Activated CD4-positive, CD25-positive, alpha-beta regulatory T cell treated with anti-CD3 and anti-CD28 coated beads, Interleukin-2, amount 50 U/mL, for 24 hours (primary cell): ENCODE measurements around the gene LRIG1.

Experiments used
- ATAC-seq, 2 donors: fragments of 150-1000 bp; cut with Tn5 transposase; one replicate each; pipeline ENCODE4 v1.10.0; 2021; ENCODE audit warnings: mild to moderate bottlenecking in 1 of 2, moderate library complexity in 1 of 2

Gene LRIG1

DNA sequence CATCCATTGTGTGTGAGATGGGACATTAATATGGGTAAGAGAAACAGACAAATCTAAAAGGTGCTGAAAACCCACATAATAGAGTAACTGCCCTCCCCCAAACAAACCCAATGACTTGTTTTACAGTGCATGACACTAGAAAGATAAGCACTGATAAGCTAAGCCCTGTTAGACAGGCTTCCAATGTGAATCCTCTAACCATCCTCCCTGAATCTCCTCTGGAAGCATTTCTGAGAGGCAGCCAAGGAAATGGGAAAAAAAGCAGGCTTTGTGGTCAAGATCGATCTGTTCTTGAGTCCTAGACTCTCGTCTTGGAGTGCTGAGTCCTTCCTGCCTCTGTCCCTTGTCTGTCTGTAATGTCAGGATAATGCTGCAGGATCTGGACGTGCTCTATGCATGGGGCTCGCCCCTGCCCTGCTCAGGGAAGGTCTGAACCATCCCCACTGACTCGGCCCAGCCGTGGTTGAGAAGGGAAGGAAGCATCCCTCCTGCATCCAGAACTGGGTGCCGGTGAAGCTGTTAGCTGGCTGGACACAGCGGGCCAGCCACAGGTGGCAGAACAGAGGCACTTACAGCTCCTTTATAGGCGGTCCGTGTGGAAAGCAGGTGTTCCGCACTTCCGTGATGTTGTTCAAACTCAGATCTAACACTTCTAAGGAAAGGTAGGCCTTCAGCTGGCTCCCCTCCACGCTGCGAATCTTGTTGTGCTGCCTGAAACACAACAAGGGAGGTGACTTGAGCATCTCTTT is 84.1 kb downstream of the LRIG1 start:
- no peak for ATAC-seq

DNA sequence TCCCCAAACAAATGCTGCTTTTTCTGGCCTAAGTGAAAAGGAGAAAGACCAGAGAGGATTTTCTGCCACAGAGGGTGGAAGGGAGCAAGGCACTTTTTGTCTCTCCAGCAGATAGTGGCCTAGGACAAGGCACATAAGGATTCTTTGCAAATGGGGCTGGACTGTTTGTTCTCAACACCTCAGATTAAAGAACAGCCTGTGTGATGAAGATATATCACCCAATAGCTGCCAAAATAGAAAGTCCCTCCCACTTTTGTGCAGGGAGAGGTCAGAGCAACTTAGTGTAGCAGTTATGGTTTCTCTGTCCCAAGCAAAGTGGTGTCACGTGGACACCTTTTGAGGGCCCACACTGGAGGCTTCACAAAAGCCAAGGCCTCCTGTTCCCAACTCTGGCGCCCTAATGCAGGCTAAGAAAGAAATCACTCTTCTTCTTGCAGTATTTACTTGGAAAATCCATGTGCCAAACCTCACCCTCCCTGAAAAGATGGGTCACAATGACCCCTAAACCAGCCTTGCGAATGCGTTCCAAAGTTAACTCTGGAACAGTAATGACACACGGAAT is 84.9 kb downstream of the LRIG1 start:
- ATAC-seq, result no peak

DNA sequence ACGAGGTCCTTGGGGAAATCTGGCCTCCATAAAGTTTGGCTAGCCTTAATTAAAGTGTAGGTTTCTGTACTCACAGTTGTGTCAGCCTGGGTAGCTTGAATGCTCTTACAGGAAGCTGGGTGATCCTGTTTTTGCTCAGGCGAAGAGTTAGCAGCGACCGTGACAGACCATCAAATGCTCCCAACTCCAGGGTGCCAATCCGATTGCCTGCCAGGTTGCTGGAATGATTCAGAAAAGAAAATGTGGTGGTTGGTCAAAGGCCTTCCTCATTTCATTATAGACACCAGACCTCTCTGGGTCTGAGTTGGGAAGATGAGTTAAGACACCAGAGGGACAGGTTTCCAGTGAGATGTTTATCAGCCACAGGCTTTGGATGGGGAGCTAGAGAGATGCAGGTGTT is 86.0 kb downstream of the LRIG1 start:
- no peak for ATAC-seq

DNA sequence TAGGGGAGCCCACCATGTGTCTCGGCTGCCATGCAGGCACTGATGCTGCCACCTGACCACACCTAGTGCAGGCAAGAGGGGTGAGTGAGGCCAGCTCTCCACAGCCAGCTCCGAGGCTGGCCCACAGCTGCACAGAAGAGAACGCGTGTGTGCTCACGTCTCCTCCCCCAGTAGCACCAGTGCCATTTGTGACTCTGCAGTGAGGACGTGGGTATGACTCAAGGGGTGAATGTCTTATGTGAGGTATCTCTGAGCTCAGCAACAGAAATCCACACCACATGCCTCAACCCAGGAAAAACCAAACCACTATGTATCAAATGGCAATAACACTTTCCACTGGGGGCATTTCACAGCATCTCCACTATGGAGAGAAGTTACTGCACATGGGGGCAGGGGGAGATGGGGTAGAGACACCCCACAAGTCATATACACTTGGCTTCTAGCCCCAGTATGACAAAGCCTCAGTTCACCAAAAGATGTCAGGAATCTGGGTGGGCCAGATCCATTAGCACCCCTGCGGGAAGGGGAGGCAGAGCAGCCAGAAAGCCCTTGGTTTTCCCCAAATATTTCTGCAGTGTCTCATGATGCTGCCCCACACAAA is 87.6 kb downstream of the LRIG1 start:
- ATAC-seq, result peak in 1 of 2 donors; percentile 41

DNA sequence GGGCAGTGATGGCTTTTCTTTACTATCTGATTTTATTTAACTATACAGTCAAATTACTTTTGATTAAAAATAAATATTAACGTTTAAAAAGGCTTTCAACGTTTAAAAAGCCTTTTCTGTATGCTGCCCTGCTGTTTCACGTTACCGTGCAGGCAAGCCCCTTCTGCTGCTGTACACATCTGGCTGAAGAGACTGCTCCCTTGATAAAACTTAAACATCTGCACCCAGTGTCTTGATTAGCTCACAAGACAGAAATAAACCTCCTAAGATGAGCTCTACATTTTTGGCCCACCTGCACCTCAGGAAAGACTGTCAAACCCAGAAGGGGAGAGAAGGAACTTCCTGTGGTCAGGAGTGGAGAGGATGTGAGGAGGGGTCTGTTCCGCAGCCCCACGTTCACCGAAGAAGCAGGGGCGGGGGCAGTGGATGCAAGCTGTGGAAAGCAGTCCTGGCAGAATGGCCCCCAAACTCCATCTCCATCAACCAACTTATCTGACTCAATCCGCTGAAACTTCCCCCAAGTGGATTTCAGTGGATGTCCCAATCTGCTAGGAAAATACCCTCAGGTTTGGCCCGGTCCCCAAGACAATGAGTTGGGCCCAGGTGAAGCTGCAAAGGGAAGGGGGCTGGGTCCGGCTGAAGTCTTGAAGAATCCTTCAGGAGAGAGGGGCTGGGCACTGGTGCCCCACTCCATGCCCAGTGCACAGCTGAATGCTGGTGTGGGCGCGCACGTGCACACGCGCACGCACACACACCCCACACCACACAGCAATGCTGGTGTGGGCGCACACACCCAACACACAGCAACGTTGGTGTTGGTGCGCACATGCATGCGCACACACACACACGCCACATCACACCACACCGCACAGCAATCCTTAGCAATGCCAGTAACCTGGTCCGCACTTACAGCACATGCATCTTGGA is 88.6 kb downstream of the LRIG1 start:
- no peak for ATAC-seq

DNA sequence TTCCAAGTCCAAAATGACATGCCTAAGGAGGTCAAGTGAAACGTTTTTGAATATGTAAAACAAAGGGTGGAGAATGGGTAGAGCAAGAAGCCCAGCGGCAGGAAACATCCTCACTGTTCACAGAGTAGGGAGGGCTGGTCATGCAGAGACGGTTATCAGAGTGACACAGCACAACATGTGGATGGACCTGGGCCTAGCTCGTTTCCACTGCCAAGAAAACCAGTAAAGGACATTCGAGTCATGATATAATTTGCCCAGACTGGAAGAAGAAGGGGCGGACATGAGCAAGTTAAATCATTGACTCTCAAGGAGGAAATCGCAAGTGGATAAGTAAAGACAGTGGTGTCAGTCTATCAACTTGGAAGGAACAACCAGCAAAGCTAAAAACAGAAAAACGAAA is 89.3 kb downstream of the LRIG1 start:
- ATAC-seq, result no peak

DNA sequence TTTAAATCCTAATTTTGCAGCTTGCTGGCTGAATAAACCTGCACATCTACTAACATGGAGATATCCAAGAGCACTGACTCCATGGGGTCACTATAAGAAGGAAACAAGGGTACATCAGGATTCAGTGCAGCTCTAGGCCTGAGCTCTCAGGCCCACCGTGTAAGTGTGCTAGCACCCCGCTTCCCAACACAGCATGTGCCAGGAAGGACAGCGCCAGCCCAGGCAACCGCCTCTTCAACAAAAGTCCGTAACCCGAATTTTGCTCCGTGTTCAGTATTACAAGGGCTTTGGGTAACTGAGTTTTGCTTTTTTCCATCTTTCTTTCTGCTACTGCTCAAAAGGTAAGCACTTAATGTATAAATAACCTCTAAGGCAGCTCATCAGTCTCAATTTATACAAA is 89.8 kb downstream of the LRIG1 start:
- no peak for ATAC-seq

DNA sequence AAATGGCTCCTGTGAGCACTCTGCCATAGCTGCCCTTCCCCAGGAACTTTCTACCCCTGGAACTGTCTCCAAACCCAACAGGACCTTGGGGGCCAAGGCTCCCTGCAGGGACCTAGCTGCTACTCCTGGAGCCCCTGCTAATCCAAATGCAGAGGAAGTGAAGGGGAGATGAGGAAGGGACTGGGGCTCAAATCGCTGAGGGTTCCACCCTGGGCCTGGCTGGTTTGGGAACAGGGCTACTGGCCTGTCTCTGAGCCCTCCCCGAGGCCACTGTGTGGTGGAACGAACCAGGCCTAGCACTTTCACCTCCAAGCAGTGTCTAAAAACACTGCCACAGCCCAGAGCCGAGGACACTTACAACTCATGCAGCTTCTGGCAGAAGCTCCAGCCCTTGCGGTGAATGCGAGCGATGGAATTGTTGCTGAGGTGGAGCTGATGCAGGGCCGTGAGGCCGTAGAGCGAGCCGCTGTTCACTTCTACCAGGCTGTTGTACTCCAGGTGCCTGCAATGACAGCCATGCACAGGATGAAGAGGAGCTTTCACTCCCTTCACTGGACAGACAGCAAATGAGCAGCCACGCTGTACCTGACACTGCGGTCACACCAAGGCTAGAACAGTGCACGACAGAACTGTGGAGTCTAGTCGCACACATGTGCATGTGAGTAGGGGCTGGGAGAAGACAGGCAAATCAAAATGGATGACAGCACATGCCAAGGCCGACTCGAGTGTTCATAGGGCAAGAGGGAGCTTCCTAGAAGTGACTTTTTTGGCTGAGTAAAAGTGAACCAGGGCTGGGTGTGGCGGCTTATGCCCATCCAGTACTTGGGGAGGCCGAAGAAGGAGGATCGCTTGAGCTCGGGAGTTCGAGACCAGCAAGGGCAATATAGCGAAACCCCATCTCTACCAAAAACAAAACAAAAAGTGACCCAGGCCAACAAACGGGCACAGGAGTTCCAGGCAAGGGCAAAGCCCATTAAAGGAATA is 90.8 kb downstream of the LRIG1 start:
- no peak for ATAC-seq

DNA sequence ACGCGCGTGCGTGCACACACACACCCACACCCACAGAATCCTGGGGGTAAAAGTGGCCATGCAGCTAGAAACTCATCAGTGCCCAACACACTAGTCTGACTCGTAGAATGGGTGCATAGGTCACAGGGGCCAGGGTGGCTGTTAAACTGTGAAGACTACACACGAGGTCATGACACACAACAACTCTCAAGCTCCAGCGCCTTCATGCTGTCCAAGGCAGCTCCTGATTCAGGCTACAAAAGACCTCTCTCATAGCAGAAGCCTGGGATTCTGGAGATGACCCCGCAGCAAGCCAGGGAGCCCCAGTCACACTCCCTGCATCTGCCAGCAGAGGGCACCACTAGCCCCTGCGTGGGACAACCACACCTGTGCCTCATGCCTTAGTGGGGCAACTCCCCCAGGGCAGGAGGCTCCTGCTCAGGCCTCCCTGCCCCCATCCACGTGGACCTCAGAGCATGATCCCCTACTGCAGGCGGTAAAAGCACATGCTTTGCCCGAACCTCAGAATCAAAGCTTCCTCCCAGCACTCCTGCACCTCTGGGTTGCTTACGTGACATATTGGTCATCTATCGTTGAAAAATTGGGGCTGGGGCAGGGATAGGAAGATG is 93.1 kb downstream of the LRIG1 start:
- peak; percentile 88 for ATAC-seq

DNA sequence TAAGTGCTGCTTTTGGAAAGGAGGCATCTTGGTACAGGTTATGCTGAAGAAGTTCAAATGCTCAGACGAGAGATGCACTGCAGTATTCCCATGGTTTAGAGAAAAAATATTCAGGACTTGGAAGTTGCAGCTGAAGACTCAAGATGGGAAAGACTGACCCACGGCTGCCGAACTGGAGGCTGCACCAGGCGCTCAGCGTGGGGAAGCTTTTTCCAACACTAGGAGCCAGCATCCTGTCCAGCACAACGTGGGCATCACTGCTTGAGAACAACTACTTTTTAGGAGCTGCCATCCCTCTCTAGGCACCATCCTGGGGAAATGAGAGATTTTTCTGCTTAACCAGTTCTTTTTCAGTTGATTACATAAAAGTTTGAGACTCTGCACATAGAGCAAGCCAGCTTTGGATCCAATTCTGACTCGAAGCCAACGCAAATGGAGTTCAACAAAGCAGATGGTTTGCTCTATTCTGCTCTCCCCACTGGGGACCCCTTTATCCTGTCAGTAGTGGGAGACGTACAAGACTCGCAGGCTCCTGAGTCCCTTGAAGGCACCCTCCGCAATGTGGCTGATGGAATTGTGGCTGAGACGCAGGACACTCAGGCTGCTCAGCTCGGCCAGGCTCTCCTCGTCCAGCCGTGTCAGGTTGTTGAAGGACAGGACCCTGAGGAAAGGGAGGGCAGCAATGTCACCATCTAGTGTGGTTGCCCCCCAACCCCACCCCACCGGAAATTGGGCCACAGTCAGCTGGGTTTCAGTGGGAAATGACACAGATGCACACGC is 93.8 kb downstream of the LRIG1 start:
- ATAC-seq, result no peak

DNA sequence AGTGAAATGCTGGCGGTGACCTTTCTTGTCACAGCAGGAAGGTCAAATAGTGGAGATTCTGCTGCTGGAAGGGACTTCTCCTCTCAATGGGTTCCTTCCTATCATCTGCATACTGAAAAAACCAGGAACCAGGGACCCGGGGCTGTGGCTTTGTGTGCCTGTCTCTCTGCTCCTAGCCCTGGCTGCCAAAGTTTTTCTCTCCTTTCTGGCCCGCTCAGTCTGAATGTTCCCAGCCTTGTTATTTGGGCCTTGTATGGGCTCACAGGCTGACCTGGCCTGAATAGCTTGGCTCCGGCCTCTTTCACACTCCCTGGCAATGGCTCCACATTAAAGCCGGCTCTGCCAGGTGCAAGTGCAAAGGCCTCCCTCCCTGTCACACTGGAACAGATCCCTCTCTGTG is 94.7 kb downstream of the LRIG1 start:
- no peak for ATAC-seq

DNA sequence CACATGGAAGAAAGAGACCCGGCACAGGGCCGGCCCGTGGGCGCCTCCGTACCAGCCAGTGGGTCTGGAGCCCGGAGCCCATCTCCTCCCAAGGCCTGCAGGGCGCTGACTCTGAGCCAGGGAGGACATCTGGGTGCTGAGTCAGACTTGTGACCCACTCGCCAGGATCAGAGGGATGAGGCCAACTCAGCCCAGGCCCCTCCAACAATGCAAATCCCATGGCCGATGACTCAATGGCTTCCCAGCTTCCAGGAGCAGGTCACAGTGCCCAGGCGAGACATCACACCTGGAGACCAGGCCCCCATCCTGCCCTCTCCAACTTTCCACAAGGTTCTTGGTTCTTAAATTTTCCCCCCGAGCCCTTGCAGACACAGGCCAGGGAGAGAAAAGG is 95.1 kb downstream of the LRIG1 start:
- no peak for ATAC-seq

DNA sequence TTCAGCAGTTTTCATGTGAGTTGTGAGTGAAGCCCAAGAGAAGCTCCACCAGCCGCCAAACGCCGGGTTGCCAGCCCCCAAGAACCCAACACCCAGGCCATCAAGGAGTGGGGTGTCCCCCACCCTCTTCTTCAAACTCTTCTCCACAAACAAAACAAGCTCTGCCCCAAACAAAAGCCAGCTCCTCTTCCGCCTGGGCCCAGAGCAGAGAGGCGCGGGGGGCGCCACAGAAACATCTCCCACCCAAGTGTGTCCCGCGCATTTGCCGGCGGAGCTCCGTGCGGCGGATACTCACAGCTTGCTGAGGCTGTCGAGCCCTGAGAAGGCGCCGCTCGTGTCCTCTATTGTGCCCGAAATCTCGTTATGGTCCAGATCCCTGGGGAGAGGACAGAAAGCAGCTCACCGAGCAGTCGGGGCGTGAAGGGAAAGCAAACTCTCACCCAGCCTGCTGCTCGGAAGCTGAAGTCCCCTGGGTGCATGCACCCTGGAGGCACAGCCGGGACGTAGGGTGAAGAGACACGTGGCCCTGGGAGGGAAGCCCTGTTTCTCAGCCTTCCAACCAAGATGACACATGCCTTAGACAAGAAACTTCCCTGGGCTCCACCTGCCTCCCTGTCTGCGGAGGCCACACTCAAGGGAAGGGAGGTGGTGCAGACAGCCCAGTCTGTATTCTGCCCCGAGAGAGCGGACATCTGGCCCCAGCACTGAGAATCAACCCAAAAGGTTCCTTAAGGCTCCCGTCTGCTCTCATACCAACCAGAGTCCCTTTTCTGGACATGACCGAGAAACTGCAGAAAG is 95.7 kb downstream of the LRIG1 start:
- no peak for ATAC-seq

DNA sequence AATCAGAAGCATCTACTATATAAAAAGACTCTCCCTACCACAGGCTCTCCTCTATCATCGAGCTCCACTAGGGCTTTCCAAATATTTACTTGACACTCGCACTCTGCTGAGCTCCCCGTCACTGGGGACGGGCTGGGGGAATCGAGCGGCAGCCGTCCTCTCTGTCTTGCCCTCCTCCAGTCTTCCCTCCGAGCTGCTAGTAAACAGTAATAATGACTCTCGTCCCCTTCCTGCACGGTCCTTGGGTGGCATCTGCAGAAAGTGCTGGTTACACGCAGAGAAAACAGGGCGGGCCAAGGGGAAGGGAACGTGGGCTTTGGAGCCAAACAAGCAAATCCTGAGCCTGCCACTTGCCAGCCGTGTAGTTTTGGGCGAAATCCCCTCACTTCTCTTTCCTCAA is 96.6 kb downstream of the LRIG1 start:
- ATAC-seq, result no peak

DNA sequence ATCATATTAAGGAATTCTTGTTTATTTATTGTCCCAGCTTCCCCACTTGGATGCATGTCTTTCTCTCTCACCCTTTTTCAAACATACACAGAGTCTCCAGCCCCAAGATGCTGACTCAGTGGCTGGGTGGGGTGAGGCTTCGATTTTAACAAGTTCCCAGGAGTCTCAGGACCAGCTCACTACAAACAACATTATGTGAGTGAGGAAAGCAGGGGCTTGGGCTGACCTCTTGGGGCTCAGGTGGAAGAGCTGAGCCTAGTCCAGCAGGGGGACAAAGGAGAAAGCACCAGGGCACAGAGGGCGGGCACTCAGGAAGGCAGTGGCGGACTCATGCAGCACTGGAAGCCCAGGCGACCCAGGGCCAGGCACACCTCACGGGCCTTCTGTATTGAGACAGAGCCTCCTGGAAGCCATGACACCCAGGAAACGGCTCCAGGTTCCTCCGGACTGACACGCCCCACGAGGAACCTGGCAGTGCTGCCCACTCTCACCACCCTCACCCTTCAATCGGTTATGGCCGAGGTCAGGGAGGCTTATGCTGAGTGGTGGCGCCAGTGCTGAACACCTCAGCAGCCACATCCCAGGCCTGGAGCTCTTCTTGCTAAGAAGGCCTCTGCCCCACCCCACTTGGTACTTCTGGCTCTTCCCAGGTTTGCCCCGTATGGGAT is 97.4 kb downstream of the LRIG1 start:
- no peak for ATAC-seq

DNA sequence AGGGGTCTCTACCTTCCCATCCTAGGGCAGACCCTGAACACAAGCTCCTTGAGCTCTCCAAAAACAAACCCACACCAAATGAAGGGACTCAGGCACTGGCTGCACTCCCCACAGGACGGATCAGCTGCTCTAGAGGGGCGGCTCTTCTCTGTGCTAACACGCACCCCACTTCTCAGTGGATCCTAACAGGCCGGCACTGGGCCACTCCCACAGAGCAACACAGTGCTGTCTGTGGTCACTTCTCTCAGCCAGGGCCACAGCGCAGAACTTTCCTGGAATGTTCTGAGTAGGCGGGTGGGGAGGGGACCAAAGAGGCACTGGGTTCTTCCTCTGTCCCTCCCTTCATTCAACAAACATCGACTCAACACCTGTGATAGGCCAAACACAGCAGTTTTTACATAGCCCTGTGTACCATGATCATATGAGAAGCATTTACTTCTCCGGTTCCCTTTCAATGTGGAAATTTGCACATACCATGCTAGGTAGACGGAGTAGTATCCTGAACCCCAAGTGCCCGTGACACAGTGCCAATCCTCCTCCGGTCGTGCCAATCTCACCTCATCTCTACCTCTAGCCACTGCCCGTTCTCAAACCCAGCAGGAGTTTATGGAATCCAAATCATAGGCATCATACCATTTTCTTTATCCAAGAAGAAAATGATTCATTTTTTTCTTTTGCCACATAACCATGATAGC is 98.1 kb downstream of the LRIG1 start:
- ATAC-seq, result no peak

DNA sequence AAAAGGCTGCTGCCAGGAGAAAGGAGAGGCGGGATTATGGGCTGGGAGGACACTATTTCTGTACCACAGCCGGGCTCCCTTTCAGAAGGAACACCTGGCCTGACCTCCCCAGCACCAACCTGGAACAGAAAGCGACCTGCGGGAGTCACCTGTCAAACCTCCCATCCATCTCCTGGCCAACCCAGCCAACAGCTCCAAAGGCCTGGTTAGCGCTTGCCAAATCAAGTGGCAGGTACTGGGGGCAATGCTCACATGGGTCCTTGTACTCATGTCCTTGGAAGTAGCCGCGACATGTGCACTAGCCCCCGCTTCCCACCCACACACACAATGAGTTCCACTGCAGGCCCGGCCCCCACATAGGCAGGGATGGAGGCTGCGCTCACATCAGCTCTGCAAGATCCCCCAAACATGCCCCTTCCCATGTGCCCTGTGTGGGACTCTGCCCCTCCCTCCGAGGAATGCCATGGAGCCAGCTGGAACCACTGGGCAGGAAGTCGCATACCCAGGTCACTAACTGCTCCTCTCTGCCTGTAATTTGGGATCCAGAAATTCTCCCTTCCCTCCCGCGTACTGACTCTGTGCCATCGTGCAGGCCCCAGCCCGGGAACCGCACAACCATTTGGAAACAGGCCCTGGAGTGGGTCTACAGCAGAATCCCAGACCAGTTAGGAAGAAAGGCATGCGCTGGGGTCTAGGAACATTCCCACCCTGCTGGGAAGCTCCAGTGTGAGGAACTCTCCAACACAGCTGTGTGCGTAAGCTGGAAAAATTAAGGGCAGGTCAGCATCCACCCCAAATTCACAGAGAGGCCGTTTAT is 98.9 kb downstream of the LRIG1 start:
- no peak for ATAC-seq

DNA sequence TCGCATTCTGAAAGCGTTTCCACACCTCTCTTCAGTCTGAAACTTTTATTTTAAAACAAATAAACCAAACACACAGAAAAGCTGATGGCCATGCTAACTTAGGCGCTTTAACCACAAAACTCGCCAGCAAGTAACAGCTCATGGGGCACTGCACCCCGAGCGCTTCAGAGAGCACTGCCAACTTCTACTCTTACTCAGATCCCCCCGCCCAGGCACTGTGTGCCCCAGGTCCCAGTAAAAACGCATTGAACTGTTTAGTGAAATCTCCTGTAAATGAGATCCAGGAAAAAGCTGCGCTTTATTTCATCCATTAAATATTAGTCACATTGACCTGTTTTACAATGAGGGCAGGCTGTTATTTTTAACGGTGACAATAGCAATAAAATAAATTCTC is 99.7 kb downstream of the LRIG1 start:
- ATAC-seq, result no peak
